NCI-H1436 treated with DMSO at 0.1 percent for 48 hours (cell line): ENCODE measurements around the gene RAI14.
"Not testable (repeated sequence)": the region's sequence is repeated elsewhere in the genome, so short reads cannot be mapped to it uniquely, and the experiment has no call there.

Source experiments
- DNase-seq: peaks from one replicate; lab custom pipeline; 2025; lab: John Stamatoyannopoulos, UW

Gene RAI14

DNA sequence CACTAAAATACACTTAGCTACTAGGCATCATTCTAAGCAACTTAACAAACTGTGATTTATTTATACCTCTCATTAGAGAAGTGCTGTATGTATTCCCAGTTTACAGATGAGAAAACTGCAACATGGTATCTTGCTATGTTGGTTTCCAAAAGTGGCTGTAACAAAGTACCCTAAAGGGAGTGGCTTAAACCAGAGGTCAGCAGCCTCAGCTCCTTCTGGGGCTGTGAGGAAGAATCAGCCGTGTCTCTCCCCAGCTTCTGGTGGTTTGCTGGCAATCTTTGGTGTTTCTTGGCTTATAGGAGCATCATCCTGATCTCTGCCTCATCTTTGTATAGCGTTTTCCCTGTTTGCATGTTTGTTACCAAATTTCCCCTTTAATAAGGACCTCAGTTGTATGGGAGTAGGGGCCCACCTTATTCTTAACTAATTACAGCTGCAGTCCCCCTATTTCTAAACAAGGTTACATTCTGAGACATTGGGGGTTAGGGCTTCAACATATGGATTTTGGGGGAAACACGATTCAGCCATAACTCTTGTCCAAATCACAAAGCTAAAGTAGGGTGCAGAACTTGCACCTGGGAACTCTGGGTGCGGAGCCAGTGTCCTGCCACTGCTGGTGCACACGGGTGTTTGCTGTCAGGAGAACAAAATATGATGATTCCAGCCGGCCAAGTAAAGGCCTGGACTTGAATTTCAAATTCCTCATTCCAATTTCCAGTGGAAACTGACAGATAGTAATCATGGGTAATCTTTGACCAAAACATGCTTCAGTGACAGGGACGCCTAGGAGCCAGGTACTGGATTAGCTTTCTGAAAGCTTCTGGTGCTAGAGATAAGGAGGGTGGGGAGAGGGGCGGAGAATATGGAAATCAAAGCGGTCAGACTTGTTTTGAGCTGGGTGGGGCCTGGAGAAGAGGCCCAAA is 43.3 kb downstream of the RAI14 start:
- no peak for DNase-seq

DNA sequence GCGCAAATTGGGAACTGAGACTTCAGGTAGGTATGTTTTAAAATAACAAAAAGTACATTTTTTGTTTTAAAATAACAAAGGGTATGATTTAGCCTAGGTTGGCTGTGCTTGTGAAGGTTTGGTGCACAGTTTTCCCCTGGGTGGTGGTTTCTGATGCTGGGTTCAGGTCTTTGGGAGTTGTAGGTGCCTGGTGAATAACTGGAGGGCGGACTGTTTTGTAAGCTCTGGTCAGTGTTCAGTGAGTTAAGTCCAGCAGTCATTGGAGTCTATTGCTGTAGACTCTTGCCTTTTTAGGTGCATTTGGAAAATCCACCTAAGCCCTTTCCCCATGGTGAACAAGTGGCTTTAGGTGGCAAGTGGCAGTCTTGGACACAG is 43.9 kb downstream of the RAI14 start:
- no peak for DNase-seq

DNA sequence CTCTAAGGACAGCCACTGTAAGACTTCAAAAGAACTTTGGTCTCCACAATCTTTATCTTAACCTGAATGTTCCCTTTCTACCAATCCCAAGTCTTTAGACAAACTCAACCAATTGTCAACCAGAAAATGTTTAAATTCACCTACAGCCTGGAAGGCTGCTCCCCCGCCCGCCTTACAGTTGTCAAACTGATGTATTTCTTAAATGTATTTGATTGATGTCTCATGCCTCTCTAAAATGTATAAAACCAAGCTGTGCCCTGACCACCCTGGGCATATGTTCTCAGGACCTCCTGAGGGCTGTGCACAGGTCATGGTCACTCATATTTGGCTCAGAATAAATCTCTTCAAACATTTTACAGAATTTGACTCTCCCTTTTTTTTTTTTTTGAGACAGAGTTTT is 45.3 kb downstream of the RAI14 start:
- not testable (repeated sequence) for DNase-seq

DNA sequence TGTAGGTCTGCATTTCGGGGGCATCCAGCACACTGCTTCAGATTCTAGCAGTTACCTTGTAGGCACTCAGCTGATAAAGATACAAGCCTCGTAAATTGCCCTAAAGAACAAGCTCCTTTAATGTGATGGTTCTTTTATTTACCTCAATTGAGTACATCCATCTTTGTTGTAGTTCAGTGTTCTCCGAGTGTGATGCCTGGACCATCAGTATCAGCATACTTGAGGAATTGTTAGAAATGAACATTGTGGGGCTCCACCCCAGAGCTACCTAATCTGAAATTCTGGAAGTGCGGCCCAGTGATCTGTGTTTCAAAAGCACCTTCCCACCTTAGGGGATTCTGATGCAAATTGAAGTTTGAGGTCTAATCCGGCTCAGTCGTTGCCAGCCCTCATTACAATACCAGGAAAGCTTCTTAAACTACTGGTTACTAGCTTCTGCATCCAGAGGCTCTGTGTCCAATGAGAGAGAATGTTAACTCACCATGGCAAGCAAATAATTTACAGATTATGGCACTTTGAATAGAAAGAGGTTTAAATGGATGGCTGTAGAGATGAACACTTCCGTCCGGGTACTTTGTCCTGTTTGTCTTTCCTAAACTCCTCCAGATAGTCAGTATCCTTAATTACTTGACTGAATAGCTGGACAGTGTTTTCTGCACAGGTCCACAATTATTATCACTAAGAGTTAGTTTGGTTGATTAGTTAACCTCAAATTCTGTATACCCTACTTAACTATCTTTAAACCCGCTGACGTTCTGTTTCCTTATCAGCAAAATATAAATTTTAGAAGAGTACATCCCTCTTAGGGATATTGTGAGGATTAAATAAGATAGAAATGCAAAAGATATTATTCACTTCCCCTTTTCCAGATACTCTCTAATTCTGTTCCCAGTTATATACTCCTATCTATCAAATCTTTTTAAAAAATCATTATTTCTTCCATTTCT is 47.9 kb downstream of the RAI14 start:
- DNase-seq, result no peak

DNA sequence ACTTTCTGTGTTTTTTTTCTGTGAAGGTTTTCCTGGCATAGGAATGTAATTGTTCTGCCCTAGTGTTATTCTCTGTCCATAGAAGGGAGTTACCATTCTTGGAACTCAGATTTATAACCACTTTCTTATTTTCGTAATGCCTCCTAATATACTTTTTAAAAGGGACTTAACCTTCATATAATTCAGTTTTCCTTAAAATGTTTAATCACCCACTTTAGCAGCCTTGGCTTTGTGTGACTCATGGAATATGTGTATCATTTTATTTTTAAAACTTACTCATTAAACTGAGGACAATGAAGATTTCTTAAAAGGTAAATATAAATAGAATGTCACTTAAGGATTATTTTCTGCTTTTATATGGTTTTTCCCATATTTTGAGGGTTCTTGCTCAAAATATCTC is 50.0 kb downstream of the RAI14 start:
- DNase-seq, result no peak

DNA sequence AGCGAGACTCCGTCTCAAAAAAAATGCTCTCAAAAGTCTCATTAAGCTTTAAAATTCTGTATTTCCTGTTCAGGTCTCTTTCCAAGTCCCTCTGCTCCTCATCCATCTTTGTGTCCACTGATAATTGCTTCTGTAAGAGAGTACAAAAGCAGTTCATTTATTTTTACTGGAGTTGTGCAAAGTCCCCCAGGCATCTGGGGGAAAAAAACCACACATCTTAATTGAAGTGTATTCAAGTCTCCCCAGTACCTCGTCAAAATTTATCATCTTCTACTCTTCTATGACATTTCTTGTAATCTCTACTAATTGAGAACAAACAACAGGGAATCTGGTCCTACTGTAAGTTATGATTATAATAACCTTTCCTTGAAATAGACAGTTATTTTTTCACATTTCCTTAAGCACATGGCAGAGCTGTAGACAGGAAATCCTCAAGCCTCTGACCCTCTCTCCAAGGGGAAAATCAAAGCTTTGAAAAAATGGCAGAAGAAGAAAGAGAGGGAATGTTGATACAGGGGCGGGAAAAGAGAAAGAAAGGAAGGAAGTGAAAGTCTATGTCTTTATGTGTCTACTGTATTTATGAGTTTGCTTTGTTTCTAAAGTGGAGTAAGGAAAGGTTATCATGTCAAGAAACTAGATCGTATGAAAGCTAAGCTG is 51.5 kb downstream of the RAI14 start:
- no peak for DNase-seq

DNA sequence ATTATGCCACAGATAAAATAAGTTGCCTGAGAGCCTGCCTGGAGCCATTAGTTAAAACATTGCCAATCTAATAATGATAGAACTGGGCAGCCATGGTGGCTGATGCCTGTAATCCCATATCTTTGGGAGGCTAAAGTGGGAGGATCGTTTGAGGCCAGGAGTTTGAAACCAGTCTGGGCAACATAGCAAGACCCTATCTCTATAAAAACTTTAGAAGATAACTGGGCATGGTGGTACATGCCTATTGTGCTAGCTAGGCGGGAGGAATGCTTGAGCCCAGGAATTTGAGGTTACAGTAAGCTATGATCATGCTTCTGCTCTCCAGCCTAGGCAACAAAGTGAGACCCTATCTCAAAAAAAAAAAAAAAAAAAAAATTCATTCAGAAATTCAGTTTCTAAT is 52.6 kb downstream of the RAI14 start:
- no peak for DNase-seq

DNA sequence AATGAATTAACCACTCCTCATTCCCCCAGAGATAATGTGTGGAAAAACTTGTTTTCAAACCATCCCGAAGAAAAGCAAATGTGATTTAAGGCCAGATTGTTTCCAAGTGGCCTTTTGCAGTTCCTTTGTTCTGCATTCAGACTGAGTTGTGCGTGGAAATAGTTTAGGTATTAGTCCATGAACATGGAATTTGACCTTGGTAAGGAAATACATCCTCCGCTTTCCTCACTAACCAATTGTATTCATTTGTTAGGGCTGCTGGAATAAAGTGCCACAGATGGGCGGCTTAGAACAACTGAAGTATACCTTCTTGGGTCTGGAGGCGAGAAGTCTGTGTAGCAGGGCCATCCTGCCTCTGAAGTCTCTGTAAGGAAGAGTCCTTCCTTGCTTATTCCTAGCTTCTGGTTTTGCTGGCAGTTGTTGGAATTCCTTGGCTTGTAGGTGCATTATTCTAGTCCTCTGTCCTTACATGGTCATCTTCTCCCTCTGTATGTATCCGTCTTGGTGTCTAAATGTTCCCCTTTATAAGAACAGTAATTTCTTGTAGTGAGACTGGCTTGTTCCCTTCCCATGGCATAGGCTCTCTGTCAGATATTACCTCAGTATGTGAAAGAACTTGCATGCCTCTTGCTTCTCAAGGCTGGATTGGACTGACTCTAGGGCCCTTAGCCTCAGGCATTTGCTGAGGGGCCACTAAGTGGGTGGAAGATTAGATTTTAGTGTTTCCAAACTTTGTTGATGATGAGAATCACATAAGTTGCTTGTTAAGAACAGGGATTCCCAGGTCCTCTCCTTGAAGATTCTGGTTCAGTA is 53.9 kb downstream of the RAI14 start:
- no peak for DNase-seq

DNA sequence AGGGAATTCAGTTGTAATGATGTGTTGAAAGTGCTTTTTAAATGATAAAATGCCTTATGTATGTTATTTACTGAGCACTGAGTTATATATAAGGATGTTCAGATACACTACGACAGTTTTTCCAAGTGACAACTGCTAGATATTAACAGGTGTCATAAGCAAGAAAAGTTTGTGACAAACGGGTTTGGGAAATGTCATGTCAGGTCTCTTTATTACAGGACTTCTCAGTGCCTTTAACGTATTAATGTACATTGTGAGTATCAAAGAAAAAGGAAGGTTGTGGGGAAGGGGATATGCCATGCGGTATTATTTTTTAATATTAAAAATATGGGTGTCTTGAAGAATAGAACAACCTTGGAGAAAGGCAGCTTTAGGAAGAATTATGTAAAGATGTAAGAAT is 56.4 kb downstream of the RAI14 start:
- no peak for DNase-seq

DNA sequence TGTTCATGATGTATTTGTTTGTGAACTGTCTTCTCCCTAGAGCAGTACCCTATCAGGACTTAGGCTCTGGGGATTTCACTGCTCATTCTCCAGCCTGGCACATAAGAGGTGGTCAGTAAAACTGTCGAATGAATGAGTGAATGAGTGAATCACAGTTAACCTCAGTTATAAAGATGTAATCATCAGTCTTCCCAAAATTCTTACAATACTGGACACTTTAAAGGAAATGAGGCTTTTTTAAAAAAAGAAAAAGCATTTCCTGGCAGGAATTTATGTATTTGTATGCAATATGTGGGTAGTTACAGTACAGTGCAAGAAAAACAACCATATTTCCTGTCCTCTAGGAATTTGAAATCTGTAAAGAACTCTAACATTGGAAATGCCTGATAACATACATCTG is 59.6 kb downstream of the RAI14 start:
- no peak for DNase-seq

DNA sequence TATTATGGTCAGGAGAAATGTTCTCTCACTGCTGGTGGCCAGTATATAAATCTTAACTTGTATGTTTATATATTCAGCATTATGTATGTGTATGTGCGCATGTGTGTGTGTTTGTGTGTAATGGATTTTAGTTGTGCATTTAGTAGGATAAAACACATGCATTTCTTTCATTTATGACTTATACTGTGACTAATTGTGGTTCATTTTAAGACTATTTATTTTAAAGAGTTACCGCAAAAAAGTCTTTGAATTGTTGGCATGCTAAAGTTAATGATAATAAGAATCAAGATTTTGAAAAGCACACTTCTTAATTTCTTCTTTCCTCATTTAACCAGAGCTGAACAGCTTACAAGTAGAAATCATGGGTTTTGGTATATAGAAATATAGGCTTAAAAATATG is 60.9 kb downstream of the RAI14 start:
- DNase-seq, result no peak

DNA sequence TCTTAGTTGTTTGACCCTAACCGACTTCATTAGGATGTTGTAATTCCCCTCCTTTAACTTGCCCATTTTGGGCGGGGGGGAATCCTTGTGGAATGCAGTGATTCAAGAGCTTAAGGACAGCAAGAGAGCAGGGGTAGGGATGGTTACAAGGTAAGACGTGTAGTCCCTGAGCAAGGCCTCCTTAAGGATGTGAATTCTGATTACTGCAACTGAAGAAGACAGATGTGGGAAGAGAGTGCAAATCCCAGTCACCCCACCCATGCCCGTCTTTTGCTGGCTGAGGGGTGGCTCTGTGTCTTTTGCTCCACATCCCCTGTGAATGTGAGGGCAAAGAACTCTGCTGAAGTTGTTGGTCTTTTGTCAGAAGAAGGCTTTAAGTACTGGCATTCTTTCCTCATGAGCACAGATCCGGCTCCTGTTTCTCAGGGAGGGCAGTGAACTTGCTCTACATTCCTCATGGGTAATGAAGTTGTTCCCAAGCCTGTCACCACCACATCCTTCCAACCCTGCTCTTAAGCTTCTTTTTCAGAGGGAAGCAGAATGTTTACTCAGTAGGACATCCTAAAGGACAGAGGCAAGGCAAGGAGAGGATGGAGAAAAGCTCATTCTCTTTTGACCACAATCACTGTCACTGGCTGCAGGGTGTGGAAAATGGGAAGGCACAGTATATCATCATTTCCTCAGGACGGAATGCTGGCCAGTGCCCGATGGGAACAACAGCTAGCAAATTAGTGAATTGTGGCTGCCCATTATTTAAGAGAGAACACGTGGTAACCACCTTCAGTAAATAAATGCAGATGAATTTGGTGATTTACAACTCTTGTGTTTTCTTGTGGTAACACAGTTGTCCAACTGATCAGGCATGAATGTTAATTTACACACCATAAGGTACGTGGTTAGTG is 61.5 kb downstream of the RAI14 start:
- DNase-seq, result no peak

DNA sequence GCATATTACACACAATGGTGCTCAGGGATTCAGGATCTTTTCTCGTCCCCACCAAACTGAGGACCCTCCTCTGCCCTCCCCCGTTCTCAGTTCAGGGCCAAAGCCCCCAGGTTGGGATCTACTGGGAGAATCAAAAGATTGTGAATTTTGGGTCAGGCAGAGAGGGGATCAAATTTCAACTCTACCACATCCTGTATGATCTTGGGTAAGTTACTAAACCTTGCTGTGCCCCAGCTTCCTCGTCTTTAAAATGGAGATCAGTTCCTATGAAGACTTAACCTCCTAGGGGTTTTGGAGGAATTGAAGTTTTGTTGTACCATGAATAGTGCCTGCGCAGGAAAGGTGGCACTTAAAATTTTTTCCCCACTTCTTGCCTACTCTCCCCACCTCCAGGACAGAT is 62.4 kb downstream of the RAI14 start:
- DNase-seq, result no peak

DNA sequence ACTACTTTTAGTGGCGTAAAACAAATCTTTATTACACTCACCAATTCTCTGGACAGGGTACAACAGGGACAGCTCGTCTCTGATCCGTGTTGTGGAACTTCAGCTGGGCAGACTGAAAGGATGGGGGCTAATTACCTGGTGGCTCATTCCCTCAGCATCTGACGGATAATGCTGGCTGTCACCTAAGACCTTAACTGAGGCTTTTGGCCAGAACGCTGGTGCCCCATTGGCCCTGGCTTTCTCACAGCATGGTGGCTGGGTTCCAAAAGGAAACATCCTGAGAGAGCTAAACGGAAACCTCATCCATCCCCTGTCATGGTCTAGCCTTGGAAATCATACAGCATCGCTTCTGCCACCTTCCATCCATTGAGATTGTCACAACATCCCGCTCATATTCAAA is 62.9 kb downstream of the RAI14 start:
- no peak for DNase-seq

DNA sequence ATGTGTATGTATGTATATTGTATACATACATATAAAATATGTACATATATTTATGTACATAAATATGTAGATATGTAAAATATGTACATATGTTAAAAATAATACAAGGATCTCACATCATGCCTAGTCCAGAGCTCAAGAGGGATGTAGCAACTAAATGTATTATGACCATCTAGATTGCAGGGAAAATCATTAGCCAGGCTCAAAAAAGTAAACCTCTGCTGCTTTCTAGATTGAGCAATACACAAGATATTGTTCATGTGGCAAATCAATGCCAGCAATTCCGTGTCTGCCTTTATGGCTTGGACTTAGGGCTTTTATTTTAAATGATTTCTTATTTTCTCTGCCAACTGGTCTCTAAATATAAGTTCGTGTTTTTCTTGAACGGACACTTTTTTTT is 65.2 kb downstream of the RAI14 start:
- no peak for DNase-seq

DNA sequence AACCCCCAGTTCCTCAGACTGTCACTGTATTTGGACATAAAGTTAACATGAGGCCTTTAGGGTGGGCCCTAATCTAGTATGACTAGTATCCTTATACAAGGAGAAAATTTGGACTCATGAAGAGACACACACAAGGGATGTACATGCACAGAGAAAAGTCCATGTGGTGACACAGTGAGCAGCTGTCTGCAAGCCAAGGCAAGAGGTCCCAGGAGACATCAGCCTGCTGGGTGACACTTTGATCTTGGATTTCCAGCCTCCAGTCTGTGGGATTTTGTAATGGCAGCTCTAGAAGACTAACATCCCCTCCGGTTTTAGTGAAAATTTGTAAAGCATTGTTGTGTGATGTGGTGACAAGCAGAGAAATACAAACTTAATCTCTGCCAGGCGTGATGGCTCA is 66.1 kb downstream of the RAI14 start:
- DNase-seq, result no peak

DNA sequence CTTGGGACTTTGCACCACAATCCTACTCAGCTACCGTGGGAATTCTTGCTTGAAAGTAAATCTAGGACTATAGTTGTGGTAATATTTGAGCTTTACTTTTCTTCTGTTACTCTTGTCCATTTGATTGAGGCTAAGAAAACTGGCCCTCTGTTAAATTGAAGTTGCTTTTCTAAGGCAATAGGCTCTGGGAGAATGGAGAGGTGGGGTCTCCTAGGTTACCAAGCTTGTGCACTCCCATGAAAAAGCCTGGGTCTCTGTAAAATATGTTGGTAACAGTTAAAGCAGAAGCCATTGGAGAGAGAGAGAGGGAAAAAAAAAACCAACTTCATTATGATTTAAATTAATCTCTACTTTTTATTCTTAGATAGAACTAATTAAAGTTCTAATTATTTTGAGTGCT is 68.6 kb downstream of the RAI14 start:
- DNase-seq, result no peak

DNA sequence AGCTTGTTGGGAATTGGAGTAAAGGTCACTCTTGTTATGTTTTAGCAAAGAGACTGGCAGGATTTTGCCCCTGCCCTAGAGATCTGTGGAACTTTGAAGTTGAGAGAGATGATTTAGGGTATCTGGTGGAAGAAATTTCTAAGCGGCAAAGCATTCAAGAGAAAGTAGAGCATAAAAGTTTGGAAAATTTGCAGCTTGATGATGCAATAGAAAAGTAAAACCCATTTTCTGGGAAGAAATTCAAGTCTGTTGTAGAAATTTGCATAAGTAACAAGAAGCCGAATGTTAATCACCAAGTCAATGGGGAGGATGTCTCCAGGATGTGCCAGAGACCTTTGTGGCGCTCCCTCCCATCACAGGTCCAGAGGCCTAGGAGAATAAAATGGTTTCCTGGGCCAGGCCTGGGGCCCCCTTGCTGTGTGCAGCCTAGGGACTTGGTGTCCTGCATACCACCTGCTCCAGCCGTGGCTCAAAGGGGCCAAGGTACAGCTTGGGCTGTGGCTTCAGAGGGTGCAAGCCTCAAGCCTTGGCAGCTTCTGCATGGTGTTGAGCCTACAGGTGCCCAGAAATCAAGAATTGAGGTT is 71.1 kb downstream of the RAI14 start:
- not testable (repeated sequence) for DNase-seq

DNA sequence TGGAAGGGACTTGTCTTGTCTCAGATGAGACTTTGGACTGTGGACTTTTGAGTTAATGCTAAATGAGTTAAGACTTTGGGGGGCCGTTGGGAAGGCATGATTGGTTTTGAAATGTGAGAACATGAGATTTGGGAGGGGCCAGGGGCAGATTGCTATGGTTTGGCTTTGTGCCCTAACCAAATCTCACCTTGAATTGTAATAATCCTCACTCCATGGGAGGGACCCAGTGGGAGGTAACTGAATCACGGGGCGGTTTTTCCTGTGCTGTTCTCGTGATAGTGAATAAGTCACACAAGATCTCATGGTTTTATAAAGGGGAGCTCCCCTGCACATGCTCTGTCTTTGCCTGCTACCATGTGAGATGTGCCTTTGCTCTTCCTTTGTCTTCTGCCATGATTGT is 72.1 kb downstream of the RAI14 start:
- DNase-seq, result no peak
